ENCODE results near the gene PIK3CG.
"Not testable (repeated sequence)": the region's sequence is repeated elsewhere in the genome, so short reads cannot be mapped to it uniquely, and the experiment has no call there.

Gene PIK3CG

DNA sequence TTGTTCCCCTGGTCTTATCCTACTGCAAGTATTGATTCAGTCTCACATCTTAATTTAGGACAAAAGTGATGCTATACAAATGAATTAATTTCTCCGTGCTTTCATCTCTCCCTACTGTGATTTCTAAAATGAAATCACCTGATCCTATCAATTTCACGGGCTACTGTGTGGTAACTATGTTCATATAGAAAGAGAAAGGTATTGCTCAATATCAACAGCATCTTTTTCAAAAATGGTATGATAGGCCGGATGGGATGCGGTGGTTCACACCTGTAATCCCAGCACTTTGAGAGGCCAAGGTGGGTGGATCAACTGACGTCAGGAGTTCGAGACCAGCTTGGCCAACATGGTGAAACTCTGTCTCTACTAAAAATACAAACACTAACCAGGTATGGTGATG lies 71.2 kb downstream of the PIK3CG start:
- DNase-seq = no peak

DNA sequence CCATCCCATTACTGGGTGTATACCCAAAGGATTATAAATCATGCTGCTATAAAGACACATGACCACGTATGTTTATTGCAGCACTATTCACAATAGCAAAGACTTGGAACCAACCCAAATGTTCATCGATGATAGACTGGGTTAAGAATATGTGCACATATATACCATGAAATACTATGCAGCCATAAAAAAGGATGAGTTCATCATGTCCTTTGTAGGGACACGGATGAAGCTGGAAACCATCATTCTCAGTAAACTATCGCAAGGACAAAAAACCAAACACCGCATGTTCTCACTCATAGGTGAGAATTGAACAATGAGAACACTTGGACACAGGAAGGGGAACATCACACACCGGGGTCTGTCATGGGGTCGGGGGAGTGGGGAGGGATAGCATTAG lies 73.0 kb downstream of the PIK3CG start:
- DNase-seq = not testable (repeated sequence)

DNA sequence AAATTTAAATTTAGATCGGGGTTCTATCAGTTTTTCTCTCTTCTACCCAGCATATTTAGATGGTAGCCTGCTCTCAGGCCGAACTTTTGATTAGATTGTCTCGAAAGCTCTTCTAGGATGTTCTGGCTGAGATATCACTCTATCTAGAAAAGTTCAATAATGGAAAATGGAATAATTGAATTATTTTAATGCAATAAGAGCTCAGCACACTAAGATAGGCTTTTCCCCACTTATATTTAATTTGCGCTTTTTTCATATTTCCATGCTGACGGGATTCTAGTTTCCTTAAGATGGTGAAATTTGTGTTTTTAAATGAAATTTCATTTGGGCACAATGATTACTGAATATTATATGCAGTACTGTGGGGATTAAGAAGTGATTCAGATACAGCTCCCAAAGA lies 73.7 kb downstream of the PIK3CG start:
- DNase-seq = no peak

DNA sequence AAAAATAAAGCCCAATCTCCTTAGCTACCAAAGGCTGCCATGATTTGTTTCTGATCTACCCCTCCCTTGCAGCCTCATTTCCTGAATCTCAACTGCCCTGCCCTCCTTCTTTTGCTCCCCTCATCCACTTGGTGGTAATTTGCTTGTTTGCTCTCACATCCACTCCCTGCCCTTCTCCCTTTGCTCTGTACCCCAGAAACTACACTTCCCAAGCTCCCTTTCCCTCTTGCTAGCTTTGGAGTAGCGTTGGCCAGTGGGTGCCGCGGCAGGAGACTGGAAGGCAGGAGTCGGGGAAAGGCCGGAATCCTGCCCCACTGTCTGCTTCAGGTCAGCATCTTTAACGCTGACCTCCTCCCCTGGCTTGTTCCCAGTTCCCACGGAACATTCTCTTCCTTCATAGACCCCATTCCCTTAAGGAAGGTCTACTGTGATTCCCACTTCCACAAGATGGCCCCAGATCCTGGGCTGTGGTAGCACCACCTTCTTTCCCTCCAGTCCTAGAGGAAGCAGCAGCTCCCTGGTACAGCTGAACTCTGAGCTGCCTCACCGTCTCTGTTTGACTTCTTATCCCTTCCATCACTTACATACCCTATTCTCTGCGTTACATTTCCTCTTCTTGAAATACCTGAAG lies 79.1 kb downstream of the PIK3CG start:
- no peak for DNase-seq

DNA sequence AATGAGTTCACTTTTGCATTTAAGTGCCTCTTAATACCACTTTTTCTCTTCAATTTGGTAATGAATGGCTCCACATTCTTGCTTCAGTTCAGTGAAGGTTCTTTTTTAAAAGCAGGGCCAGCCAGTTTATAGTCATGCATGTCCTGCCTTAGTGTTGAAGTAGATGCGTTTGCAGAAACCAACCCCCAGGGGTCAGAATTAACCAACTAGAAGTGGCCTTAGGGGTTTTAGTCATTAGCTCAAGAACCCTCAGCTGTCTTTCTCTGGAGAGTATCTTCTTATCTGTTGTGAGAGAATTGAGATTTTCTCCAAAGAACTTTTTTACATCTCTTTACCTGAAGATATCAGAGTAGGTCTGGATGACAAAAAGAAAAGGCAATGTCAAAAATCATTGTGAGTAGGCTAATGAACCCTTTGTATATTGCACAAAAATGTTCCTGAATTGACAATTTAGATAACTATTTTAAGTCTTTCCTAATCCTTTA lies 82.2 kb downstream of the PIK3CG start:
- DNase-seq = peak in 27 of 58 donors; percentile 0 to 61 (median 11)

DNA sequence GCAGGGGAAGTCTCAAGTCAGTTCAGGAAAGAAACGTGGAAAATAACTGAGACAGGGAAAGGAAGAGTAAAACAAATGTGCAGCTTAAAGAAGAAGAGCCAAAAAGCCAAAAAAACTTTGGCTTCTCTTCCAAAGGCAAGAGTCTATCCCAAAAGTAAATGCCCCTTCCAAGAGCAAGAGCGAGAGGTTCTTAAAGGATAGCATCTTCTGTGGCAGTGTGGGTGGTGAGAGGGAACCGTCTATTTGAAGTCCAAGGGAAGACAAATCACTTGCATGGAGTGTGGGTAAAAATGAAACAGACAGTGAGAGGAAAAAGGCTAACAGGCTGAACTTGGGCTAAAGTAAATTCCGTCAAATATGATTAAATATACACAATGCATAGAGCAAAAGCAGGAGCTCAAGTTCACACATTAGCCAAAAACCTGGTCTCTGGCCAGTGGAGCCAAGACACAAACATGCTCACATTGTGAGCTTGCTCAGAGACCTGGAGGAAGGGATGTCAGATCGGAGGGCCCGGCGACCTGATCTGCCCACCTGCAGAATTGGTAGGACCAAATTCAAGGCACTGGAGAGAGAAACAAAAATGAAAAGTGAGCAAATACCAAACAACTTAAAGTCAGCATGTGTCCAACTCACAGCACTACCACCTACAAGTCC lies 87.0 kb downstream of the PIK3CG start:
- no peak for DNase-seq

DNA sequence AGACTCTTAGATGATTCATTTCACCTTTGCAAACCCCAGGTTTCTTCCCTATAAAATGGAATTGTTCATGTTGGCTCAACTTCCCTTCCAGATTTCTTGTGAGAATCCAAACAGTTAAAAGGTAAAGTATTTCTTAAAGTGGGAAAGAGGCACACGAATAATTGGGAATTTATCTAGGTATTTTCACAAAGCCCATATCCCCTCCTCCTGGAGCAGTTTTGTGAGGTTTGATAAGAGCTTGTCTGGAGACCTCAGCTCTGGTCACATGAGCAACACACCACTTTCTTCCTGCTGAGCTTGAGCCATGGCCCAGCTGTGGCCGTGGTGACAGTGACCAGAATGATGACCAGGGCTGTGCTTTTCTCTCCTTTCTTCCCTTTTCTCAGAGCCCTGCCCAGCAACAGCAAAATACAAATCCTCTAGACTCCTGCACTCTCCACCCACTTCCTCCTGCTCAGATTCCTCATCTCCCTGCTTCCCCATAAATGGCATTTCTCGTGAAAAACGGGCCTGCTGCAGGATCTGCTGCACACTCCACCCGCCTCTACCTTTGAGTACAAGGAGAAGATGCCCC lies 87.7 kb downstream of the PIK3CG start:
- DNase-seq = peak in 18 of 58 donors; percentile 2 to 39 (median 11)

DNA sequence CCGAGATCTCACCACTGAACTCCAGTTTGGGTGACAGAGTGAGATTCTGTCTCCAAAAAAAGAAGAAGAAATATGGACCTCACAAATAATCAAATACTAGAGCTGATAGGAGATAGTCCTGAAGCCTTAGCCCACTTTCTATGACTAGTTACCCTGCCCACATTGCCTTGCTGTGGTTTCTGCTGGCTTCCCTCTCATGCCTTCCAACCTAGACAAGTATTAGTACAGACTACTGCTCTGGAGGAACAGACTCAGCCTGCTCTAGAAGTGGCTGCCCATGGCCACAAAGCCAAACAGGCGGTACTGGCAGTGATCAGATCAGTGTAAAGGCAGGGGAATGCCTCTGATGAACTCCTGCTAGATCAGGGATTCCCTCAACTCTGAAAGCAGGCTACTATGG lies 89.8 kb downstream of the PIK3CG start:
- no peak for DNase-seq

DNA sequence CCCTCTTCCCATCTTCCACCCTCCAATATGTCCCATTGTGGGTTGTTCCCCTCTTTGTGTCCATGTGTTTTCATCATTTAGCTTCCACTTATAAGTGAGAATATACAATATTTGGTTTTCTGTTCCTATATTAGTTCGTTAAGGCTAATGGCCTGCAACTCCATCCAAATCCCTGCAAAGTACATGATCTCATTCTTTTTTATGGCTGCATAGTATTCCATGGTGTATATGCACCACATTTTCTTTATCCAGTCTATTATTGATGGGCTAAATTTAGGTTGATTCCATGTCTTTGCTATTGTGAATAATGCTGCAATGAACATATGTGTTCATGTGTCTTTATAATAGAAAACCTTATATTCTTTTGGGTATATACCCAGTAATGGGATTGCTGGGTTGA lies 90.8 kb downstream of the PIK3CG start:
- DNase-seq = not testable (repeated sequence)

Data from anterior cingulate cortex (tissue), 58 donors.